K562 (cell line): ENCODE measurements around the gene TM9SF4. TPM values are rescaled to one million over a fixed set of nuclear protein-coding genes. Genes with fewer than 3 reads are reported as not detected.

Experiments
- ATF2 ChIP-seq: sonication (generic); formaldehyde crosslinking; IDR thresholded peaks from 2 replicates; pipeline ENCODE4 v1.8.1; 2022; ENCODE audit warnings: missing genetic modification reagents
- ATF6 ChIP-seq: sonication (generic); formaldehyde crosslinking; IDR thresholded peaks from 2 replicates; pipeline ENCODE4 v1.4.0; 2020; ENCODE audit warnings: mild to moderate bottlenecking, missing genetic modification reagents
- BMI1 ChIP-seq: fragments of 150-350 bp; IDR thresholded peaks from 2 replicates; pipeline ENCODE4 v1.6.1; 2014; ENCODE audit warnings: low read length
- EP300 ChIP-seq: IDR thresholded peaks from 2 replicates; pipeline ENCODE4 v1.6.1; 2012; ENCODE audit warnings: low read length, improper control_type of control experiment
- HMBOX1 ChIP-seq: sonication (generic); IDR thresholded peaks from 2 replicates; pipeline ENCODE4 v1.6.1; 2016
- HNRNPLL ChIP-seq: fragments of 200-400 bp; formaldehyde crosslinking; IDR thresholded peaks from 2 replicates; pipeline ENCODE4 v1.6.1; 2017; ENCODE audit warnings: low read length, low read depth, mild to moderate bottlenecking; ENCODE audit not compliant: poor library complexity, severe bottlenecking
- MAFG ChIP-seq: fragments of 450-650 bp; conservative IDR thresholded peaks from 2 replicates; pipeline ENCODE4 v1.6.1; 2016; ENCODE audit warnings: missing genetic modification characterization, missing compliant biosample characterization
- NR2C1 ChIP-seq, 2 experiments: fragments of 450-650 bp; IDR thresholded peaks; 2 replicates each; pipeline ENCODE4 v1.6.1; 2017; ENCODE audit warnings: mild to moderate bottlenecking in 2 of 2, antibody characterized with exemption in 1 of 2, inconsistent platforms in 1 of 2, missing compliant biosample characterization in 1 of 2, missing genetic modification characterization in 1 of 2
- PHF8 ChIP-seq: fragments of 200-600 bp; sonication (generic); IDR thresholded peaks from 2 replicates; pipeline ENCODE4 v1.6.1; 2012; ENCODE audit warnings: mixed run types, mild to moderate bottlenecking, inconsistent platforms, low read length, moderate library complexity, borderline replicate concordance
- POLR2H ChIP-seq: IDR thresholded peaks from 2 replicates; pipeline ENCODE4 v1.6.1; 2016; ENCODE audit warnings: missing genetic modification characterization, low read depth, mild to moderate bottlenecking, control low read depth, missing compliant biosample characterization, moderate library complexity
- RUNX1 ChIP-seq: sonication (generic); IDR thresholded peaks from 2 replicates; pipeline ENCODE4 v1.6.1; 2016; ENCODE audit warnings: antibody characterized with exemption, low read depth
- SPI1 ChIP-seq: IDR thresholded peaks from 2 replicates; pipeline ENCODE4 v1.6.1; 2011; ENCODE audit warnings: low read depth, low read length, control low read depth, borderline replicate concordance
- SRSF7 ChIP-seq: fragments of 200-400 bp; formaldehyde crosslinking; optimal IDR thresholded peaks from 2 replicates; pipeline ENCODE3; 2017; ENCODE audit warnings: mild to moderate bottlenecking, low read depth, low read length
- TBP ChIP-seq: optimal IDR thresholded peaks from 2 replicates; pipeline ENCODE3; 2011; ENCODE audit warnings: low read depth, low read length, improper control_type of control experiment
- TSHZ1 ChIP-seq: fragments of 250-450 bp; sonication (Bioruptor Pico); IDR thresholded peaks from 2 replicates; pipeline ENCODE4 v1.4.0; 2020; ENCODE audit warnings: mild to moderate bottlenecking, moderate library complexity
- U2AF1 ChIP-seq: fragments of 200-400 bp; formaldehyde crosslinking; optimal IDR thresholded peaks from 2 replicates; pipeline ENCODE3; 2017; ENCODE audit warnings: mild to moderate bottlenecking, low read depth, low read length, moderate library complexity
- ZNF280B ChIP-seq: fragments of 250-450 bp; sonication (Bioruptor Pico); IDR thresholded peaks from 2 replicates; pipeline ENCODE4 v1.5.1; 2021; ENCODE audit warnings: mild to moderate bottlenecking
- polyA plus RNA-seq, 8 experiments: library from polyadenylated mRNA; depleted of rRNA in 4 of 8; stranded (reverse) in 5 of 8; unstranded in 3 of 8; fragments of >200 nt; fragmentation: Nextera tagmentation in 2 of 8; fragmentation: Illumina TruSeq in 1 of 8; extraction: Ambion mirVana in 2 of 8; extraction: Trizol in 1 of 8; gene quantifications; 2 replicates each; pipeline versions ENCODE4 v1.2.1 to v1.2.3, GENCODE V29; 2011 to 2014; ENCODE audit warnings: inconsistent platforms in 1 of 8, missing spikeins in 1 of 8
- total RNA-seq, 7 experiments: library from RNA; depleted of rRNA in 6 of 7; stranded (reverse); fragments of >200 nt in 6 of 7; fragmentation: Illumina TruSeq in 2 of 7; extraction: Trizol in 2 of 7; gene quantifications; 2 replicates each; pipeline versions ENCODE4 v1.2.1 to v1.2.3, GENCODE V29; 2011 to 2021; ENCODE audit warnings: low replicate concordance in 1 of 7

The TM9SF4 gene
- total and polyA plus RNA-seq, 9 of the 15 experiments (the other 6 are each of a cell fraction or from before 2014, with no cell fraction given) = 14.5 to 46.3 (median 26.9) TPM

- TF ChIP-seq ATF2 (CRISPR knock-in tag) (no peak), SRSF7 (no peak), POLR2H (tag) (peak; percentile 63; the same call in 1 of the 2 replicates), MAFG (tag) (peak; percentile 48), NR2C1 (IDR thresholded peaks at IDR 0.05) (no peak), NR2C1 (tag; IDR thresholded peaks at IDR 0.05) (no peak), ATF6 (CRISPR knock-in tag) (no peak), SPI1 (no peak), HNRNPLL (peak; percentile 58), RUNX1 (no peak), U2AF1 (peak; percentile 52), BMI1 (no peak), PHF8 (peak; percentile 99), TSHZ1 (CRISPR knock-in tag) (no peak), EP300 (no peak), ZNF280B (no peak), HMBOX1 (no peak), TBP (peak; percentile 84)
These were observed 98.3 kb downstream of the TM9SF4 start, which contains the start of the genes PLAGL2 and POFUT1 (continued) for GRCh38 chr20:32207626-32208498.
